HG03342 (cell line): Measurements from ENCODE around the gene DYNLT5.

Experiments
- ATAC-seq: cut with Tn5 transposase; IDR thresholded peaks from one replicate; pipeline ENCODE4 v1.9.1; 2021; ENCODE audit warnings: mild to moderate bottlenecking, moderate library complexity; ENCODE audit not compliant: unreplicated experiment

Gene DYNLT5

GRCh38 chr1:66747501-66747900 is 4.8 kb upstream of the DYNLT5 start:
- ATAC-seq = no peak

- ATAC-seq = no peak
Measured at GRCh38 chr1:66750577-66750976, 1.7 kb upstream of the DYNLT5 start.

- ATAC-seq = no peak
Measured at GRCh38 chr1:66751160-66751559, 1.1 kb upstream of the DYNLT5 start.

- ATAC-seq = no peak
Measured at GRCh38 chr1:66752671-66753371, 562 bp downstream of the DYNLT5 start.

GRCh38 chr1:66757722-66758240 is 5.5 kb downstream of the DYNLT5 start:
- ATAC-seq = no peak

GRCh38 chr1:66758241-66758755 is 6.0 kb downstream of the DYNLT5 start:
- peak; percentile 99 for ATAC-seq

- ATAC-seq = no peak
Measured at GRCh38 chr1:66760506-66760905, 8.2 kb downstream of the DYNLT5 start.

- no peak for ATAC-seq
Measured at GRCh38 chr1:66761221-66761620, 9.0 kb downstream of the DYNLT5 start.

GRCh38 chr1:66764994-66765578 is 12.8 kb downstream of the DYNLT5 start:
- ATAC-seq = peak; percentile 68

GRCh38 chr1:66767626-66768025 is 15.4 kb downstream of the DYNLT5 start:
- no peak for ATAC-seq

GRCh38 chr1:66768965-66769364 is 16.7 kb downstream of the DYNLT5 start:
- no peak for ATAC-seq

GRCh38 chr1:66769512-66770229 is 17.4 kb downstream of the DYNLT5 start:
- no peak for ATAC-seq

- ATAC-seq = no peak
Measured at GRCh38 chr1:66770240-66770639, 18.0 kb downstream of the DYNLT5 start.

- ATAC-seq = no peak
Measured at GRCh38 chr1:66770694-66771093, 18.4 kb downstream of the DYNLT5 start.

- ATAC-seq = no peak
Measured at GRCh38 chr1:66773227-66773626, 21.0 kb downstream of the DYNLT5 start.

GRCh38 chr1:66774438-66774837 is 22.2 kb downstream of the DYNLT5 start:
- ATAC-seq = no peak

GRCh38 chr1:66775646-66776045 is 23.4 kb downstream of the DYNLT5 start:
- ATAC-seq = no peak

- ATAC-seq = no peak
Measured at GRCh38 chr1:66777831-66778230, 25.6 kb downstream of the DYNLT5 start.

GRCh38 chr1:66778266-66778665 is 26.0 kb downstream of the DYNLT5 start:
- ATAC-seq = no peak

GRCh38 chr1:66778969-66779368 is 26.7 kb downstream of the DYNLT5 start:
- ATAC-seq = no peak

- no peak for ATAC-seq
Measured at GRCh38 chr1:66779475-66780078, 27.3 kb downstream of the DYNLT5 start.
